HG03432 (cell line): Measurements from ENCODE around the gene CAMTA1.

ENCODE experiments used
- ATAC-seq: cut with Tn5 transposase; IDR thresholded peaks from one replicate; pipeline ENCODE4 v1.9.1; 2021; ENCODE audit warnings: mild to moderate bottlenecking, moderate library complexity; ENCODE audit not compliant: unreplicated experiment

Gene CAMTA1

DNA sequence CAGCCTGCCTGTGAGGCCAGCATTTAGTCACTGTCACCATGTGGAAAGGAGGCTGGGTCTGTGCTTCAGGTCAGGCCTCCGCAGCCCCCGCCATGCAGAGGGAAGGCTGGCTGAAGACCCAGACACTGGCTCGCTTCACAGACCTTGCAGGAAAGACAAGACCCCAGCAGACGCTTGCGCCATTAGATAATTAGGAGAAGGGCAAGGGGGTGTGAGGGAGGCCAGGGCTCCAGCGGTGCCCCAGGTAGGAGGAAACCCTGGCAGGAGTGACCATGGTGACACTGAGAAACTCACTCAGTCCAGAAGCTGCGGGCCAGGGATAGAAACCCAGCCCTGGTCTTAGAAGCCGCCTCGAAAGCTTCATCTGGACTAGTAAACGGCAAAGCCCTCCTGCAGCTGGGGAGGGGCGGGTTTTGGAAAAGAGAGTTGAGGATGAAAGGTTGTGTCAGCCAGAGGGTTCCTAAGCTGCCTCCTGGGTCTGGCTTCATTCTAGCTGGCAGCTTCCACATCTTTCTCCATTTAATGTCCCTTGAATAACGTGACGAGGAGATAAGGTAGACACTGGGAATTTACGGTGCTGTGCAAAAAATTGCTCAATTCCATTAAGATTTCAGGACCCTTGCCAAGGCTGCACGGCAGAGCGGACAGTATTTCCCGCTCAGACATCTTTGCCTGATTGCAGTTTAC, 691.8 kb downstream of the CAMTA1 start:
- ATAC-seq: no peak

DNA sequence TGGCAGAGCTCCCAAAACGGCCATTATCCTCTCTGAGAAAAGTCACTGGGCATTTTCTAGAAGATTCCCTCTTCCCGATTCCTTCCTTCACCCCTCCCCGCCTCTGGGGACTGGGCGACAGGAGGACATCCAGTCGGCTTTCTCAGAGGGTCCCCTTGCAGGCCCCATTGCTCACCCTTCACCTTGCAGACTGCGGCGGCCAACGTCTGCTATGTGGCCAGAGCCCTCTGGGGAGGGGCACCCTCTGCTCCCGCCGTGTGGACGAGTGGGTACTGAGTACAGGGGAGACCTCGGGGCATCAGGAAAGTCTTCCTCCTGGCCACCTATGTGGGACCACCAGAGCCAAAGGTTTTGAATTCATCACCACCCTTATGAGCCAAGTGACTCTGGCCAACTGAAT, 692.3 kb downstream of the CAMTA1 start:
- no peak for ATAC-seq

DNA sequence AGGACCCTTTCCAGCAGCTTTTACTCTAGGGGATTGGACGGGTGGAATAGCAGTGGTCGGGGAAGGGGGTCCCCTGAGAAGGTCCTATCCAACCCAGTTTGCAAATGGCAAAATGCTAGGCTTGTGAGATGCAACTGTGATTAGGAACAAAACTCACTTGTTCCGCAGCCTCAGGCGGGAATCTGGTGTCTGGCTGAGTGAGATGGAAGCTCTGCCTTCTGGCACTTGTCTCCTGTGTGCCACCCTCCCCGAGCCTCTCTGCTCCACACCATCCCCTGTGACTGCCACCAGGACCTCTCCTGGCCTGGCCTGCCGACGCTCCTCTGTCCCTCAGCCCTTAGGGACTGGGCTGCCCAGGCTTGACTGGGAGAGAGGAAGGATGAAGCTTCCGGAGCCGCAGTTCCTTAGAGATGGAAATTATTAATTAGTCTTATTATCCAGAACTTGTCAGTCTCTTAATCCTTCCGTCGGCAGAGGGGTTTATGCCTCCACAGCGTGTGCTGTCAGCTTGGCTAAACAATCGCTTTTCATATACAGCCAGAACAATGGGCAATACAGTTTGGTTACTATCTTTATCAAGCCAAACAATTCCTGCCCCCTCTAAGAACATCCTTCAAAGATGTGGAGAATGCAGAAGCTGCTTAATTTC, 693.0 kb downstream of the CAMTA1 start:
- ATAC-seq: no peak

DNA sequence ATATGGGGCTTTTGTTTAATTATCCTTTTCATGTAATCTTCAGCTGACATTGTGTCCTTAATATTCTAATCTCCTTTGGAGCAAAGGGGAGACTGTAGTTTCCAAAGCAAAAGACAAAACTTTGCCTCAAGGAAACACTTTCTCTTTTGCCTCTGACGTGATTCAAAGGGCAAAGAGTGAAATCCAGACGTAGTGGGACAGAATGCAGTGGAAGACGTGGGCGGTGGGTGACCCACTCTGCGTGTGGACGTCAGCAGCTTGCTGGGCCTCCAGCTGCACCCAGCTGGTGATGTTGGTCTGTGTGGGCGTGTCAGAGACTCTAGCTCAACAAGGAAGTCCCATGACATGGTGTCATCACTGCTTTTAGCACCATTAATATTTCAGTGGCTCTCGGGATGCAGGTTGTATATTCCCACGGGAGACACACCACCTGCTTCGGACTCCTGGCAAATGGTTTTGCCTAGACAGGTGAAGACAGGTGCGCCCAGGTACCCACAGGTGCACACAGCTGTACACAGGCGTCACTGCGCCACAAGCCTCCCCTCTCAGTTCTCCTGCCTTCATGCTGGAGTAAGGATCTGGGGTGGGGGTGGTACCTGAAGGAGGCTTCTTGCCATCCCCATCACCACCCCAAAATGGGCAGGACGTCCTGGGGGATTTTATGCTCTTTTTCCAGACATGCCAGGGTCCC, 693.7 kb downstream of the CAMTA1 start:
- ATAC-seq: no peak

DNA sequence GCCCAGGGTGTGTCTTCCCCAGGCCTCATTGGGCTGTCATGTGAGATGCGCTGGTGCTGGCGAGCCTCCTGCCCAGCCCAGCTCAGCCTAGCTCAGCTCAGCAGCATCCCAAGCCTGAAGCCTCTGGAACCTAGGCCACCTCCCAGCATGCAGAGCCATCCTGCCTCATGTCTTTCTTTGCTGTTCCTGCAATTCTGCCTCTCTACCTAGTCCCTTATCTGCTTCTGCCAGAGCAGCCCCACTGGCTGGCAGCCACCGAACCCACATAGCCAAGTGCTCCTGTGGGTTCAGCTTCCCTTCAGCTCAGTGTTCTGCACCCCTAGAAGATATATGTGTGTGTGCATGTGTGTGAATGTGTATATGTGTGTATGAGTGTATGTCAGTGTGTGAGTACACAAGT, 694.3 kb downstream of the CAMTA1 start:
- ATAC-seq: no peak

DNA sequence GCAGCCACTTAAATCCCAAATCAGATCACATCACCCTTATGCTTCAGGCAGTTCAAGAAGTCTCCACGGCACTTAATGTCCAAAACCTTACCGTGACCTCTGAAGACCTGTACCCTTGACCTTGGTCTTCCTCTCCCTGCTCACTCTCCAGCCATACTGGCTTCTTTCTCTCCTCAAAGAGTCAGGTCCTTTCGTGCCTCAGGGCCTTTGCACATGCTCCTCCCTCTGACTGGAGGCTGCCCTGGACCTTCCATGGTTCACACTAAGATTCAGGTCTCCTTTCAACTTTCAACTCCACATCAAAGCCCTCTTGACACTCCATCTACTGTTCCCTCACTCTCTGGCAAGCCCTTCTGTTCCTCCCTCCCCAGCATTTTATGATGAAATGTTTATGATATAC, 695.9 kb downstream of the CAMTA1 start:
- ATAC-seq: no peak

DNA sequence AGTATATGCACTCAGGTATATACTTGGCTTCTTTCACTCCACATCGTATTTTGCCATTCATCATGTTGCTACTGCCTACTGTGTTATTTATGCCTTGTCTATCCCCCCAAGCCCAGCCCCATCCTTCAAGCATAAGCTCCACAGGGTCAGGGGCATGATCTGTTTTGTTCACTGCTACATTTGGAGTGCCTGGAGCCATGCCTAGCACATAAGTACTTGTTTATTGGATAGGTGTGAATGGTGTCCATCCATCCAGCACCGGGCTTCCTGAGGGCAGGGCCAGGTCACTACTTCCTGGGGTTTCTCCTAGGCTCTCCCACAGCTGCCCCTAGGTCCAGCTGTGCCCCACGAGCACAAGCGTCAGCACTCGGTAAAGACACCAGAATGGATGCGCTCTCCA, 696.8 kb downstream of the CAMTA1 start:
- ATAC-seq: no peak

DNA sequence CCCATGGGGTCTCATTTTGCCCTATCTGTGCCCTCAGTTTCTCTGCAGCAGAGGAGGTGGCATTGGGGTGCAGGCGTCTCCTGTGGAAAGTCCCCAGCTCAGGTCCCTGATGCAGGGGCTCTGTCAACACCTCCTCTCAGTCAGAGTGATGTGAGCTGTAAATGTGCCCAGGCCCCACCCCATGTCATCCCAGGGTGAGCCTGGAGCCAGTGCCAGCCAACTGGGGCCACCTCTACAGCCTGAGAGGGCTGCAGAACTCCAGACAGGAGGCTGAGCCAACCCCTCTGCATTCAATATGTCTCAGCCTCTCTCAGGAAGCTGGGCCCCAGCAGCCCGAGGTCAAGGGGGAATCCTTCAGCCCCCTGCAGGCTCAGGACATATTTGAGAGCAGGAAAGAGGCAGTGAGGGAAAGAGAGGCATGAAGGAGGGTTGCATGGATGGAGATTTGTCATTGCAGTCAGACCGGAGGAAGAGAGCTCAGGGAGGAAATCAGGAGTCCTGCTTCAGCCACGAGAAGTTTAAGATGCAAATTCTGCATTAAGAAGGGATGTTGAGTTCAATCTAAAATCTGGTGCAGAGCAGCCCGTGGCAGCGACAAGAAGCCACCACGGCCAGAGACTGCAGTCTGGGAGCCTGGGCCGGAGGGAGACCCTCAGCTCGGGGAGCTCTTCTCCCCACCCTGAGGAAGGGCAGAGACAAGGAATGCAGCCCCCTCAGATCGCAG, 697.7 kb downstream of the CAMTA1 start:
- ATAC-seq: no peak

DNA sequence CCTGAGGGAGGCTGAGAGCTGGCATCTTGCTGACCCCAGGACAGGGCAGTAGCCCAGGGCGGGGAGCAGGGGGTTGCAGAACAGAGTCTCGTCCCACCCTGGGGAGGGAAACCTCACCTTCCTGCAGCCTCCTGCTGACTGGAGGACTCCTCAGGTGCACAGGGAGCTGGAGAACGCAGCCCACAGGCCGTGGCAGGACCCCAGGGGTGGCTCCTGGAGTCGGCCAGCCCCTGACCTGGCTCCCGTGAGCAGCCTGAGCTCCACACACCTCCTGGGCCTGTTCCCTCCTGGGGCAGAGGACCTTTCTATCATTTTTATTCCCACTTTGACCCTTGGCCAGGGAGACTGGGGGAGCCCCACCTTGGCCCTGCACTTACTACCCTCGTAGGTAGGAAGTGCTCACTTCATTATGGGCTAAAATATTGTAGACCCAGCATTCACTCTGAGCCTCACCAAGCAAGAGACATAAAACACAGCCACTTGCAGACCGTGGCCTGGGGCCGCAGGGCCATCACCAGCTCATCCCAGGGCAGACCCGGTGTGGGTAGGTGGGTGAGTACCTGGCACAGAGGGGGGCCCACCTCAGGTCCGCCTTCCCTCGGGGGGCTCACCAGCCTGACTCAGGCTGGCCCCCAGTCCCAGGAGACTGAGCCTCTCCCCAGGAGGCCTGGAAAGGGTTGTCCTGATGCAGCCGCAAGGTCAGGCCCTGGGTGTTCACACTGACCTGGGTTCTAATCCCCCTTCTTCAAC, 698.6 kb downstream of the CAMTA1 start:
- ATAC-seq: no peak

DNA sequence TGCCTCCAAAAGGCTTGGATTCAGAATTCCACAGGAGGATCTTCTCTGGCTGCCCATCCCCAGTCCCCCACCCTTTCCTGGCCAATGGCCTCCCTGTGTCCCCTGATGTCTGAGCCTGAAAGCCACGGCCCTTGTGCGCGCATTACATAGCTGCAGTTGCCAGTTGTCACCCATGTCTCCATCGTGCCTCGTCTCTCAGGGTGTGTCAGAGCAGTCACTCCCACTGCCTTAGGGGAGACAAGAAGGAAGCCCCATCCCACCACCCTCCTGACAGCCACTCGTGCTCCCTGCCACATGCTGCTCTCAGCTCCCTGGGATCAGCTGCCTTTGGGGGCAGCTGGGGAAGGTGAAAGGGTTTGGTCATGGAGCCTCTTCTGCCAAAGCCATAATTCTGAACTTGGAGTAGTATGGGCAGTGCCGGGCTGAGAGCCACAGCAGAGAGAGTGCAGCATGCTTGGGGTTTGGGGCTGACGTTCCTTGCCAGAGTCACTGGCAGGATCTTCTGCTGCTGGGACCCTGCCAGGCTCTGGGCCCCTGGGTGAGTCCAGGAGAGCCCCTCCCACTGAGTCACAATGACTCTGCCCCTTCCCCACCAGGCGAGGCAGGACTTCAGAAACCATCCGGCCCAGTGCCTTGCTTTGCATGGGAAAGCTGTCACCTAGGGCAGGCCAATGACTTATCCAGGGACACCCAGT, 700.0 kb downstream of the CAMTA1 start:
- no peak for ATAC-seq

DNA sequence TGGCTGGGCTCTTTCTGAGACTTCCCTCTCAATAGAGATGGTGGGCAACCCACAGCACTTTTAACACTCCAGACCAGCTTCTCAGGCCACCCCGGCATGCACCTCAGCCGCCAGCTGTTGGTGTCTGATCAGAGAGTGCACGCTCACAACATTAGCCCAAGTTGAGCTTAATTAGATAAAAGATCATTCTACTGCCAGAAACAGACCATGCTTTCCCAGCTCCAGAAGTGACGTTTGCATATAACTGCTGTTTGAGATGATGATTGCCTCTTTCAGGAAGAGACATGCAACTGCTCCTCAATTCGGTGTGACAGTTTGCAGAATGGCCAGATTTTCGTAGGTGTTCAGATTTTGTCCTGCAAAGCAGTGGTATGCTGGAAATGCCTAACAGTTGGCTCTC, 700.6 kb downstream of the CAMTA1 start:
- ATAC-seq: no peak

DNA sequence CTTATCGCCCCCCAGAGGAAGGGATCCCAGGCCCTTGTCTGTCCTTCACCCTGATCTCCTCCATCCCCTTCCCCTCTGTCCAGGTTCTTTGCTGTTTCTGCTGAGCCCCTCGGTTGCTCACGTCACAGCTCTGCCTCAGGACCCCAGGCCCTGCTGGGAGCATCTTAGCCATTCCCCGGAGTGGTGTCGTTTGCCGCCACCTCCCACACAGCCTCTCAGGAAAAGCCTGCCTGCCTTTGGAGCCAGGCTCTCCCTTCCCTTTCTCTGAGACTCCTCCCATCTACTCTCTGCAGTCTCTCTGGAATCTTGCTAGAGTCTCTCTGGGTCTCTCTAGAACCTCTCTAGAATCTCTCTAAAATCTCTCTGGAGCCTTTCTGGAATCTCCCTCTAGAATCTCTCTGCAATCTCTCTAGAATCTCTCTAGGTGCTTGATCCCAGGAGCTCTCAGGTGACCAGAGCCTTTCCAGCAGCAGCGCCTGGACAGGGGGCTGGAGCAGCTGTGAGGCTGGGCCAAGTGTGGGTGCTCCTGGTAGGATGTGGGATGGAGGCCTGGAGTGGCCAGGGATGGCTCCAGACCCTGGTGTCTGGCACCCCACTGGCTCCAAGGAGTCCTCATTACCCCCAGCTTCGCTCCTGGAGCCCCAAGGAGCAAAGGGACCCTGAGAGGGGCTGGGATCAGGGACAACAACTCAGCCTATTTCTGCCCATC, 702.7 kb downstream of the CAMTA1 start:
- ATAC-seq: no peak

DNA sequence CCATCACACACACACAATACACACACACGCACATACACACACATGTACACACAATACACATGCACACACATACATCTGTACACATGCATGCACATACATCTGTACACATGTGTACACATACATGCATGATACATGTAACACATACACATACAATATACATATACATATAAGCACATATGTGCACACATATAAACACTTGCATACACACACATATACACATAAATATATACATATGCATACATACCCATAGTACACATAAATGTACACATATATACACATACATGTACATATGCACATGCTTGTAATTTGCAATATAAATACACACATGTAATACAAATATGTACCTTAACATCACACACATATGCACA, 703.2 kb downstream of the CAMTA1 start:
- ATAC-seq: no peak

DNA sequence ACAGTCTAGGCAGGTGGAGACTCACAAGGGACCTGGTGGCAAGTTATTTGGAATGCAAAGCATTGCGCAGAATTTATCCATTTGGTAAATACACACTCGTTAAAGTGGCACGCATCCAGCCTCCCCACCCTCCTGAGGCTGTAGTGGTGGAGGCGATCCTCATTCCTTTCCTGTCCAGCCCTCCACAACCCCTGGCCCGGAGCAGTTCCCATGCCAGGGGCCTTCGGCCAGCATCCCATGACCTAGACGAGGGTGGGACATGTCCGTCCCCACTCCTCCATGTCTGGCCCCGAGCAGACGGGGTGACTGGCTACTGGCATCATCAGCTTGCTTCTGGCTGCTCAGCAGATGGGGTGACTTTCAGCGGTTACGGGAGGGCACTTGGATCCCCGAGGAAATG, 704.3 kb downstream of the CAMTA1 start:
- ATAC-seq: no peak

DNA sequence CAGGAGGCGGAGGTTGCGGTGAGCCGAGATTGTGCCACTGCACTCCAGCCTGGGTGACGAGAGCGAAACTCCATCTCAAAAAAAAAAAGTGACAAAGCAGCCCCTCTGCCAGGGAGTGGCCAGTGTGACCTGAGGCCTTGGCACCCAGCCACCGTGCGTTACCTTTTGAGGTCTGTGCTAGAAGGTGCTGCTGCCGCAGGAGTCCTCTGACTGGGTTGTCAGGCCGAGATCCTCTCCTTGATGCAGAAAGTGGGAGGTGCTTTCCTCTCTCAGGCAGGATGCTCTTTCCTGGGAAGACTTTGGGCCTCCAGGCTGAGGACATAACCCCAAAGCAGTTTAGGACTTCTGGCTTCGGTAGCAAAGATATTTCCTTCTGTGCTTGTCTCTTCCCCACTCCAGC, 705.3 kb downstream of the CAMTA1 start:
- no peak for ATAC-seq

DNA sequence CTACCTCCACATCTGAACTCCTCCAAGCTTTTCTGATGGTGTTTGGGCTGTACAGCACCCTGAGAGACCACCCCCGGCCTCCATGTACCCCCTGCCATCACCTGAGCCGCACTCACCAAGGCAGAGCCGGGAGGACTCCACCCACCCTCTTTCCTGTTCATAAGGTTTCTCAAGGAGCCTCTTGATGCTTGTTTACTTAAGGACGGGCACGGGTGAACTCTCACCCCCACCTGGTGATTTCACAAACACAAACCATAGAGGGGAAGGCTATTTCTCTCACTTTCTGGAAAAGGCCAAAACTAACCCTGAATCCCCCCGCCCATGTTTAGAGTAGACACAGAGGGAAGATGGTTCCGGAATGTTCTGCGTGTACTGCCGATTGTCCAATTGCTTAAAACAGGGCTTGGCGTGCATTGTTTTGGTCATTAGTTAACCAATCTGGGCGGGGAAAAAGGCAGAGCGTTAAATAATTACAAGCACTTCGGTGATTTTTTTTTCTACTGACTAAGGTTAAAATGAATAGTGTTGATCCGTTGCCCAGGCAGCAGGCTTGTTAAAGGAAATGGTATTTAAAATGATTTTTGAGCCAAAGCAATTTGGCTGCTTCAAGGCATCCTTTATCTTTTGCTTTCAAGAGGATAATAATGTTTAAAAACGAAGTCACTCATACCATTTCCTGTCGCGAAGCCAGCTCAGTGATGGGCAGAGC, 706.0 kb downstream of the CAMTA1 start:
- no peak for ATAC-seq

DNA sequence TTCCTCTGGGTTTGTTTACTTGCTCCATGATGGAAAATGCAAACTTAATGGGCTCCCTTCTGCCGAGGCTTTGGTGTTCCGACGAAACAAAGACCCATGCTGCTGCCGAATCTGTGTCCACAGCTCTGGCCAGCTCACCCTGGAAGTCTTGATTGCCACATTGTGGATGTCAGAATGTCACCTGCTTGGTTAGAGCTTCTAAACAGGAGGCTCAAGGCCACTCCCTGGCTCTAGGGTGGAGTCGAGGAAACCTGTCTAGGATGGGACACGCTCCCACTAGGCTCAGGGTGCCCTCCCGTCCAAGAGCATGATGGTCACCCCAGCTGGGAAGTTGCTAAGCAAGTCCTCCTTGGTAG, 706.5 kb downstream of the CAMTA1 start:
- ATAC-seq: no peak

DNA sequence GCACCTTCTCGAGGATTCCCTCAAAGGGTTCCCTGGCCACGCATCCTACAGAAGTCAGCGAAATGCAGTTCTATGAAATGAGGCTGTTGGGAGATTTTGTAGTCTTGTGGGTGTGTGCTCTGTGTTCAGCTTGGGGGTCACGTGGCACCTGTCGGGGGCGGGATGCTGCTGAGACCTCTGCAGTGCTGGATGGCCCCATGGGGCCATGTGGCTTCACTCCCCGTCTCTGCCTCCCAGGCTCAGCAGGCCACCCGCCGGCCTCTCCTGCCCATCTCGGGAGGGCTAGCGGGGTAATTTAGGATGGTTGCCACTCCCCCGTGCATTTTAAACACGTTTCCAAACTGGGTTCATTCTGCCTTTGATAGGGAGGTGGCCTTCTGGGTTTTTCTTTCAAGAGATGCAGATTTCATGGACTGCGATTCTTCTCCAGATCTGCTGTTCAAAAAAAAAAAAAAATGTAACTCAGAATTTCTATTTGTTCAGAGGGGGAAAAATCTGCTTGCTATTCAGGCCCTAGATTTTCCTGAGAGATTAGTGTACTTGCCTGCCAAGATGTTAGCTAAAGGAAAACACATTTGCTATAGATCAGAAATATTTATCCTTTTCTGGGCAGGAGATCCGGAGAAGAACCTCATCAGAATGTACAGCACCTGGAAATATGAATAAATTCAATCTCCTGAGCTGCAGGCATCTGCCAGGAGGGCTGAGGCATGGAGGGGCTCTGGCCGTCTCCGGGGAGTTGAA, 708.6 kb downstream of the CAMTA1 start:
- no peak for ATAC-seq

DNA sequence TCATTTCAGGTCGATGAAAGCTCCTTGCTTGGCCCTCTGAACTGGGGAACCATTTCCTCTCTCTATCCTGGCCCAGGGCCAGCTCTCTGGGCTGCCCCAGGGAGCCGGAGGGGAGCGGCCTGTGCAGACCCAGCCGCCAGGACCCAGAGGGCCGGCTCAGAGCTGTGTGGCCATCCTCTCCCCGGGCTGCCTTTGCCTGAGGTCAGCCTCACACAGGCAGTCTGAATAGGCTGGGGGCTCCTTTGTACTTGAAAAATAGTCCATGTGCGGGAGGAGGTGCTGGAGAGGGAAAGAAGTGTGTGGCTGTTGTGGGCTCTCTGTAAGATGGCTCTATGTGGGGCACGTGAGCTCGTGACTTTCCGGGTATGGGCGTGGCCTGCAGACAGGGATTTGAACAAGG, 710.7 kb downstream of the CAMTA1 start:
- no peak for ATAC-seq
